Cardiac fibroblast (primary cell): ENCODE data around the gene FOXK2.

Source experiments
- DNase-seq, 2 donors: peaks; one replicate each; pipeline versions ENCODE4 v3.0.0 to v3.0.0-alpha.2; 2010; ENCODE audit warnings: low read depth in 2 of 2
- H3K4me3 ChIP-seq, 2 donors: replicated peaks in 1 of 2; 1 replicate in 1 of 2; 2 replicates in 1 of 2; pipeline ENCODE4 v1.5.1; 2011; ENCODE audit warnings: low read depth in 2 of 2, low read length in 2 of 2, mild to moderate bottlenecking in 2 of 2, moderate library complexity in 1 of 2
- CTCF ChIP-seq: IDR thresholded peaks from one replicate; pipeline ENCODE4 v1.5.1; 2011; ENCODE audit warnings: low read depth, mild to moderate bottlenecking, low read length, inconsistent platforms

FOXK2 gene

GRCh38 chr17:82602986-82603710 is 83.6 kb downstream of the FOXK2 start:
- DNase-seq = no peak
- no peak for TF ChIP-seq CTCF
- H3K4me3 ChIP-seq = no peak overlapping the region

GRCh38 chr17:82603981-82604448 is 84.5 kb downstream of the FOXK2 start:
- no peak overlapping the region for H3K4me3 ChIP-seq
- DNase-seq = peak; percentile 52 to 69

GRCh38 chr17:82604532-82604931 is 85.0 kb downstream of the FOXK2 start:
- no peak for DNase-seq
- no peak for TF ChIP-seq CTCF
- no peak overlapping the region for H3K4me3 ChIP-seq

More at GRCh38 chr17:82603981-82604448, 84.5 kb downstream of the FOXK2 start:
- TF ChIP-seq CTCF = no peak

- H3K4me3 ChIP-seq = no peak overlapping the region
- no peak for TF ChIP-seq CTCF
- no peak for DNase-seq
Measured at GRCh38 chr17:82605939-82606600, 86.5 kb downstream of the FOXK2 start.

GRCh38 chr17:82608816-82609215 is 89.3 kb downstream of the FOXK2 start:
- H3K4me3 ChIP-seq = no peak overlapping the region
- no peak for DNase-seq
- TF ChIP-seq CTCF = no peak

- no peak overlapping the region for H3K4me3 ChIP-seq
- no peak for TF ChIP-seq CTCF
- no peak for DNase-seq
Measured at GRCh38 chr17:82609655-82610054, 90.1 kb downstream of the FOXK2 start.
